CD14-positive monocyte (primary cell): ENCODE data around the gene OXNAD1. TPM values are rescaled to one million over a fixed set of nuclear protein-coding genes. Genes with fewer than 3 reads are reported as not detected.

ENCODE experiments used
- DNase-seq, 3 donors: peaks; one replicate each; pipeline ENCODE4 v3.0.0-alpha.2; 2011 to 2022
- H2AFZ ChIP-seq: 2 replicates; pipeline ENCODE4 v1.6.0; 2012; ENCODE audit warnings: mild to moderate bottlenecking, low read depth, low read length, inconsistent platforms; ENCODE audit not compliant: insufficient read depth, poor library complexity, severe bottlenecking
- H3K27ac ChIP-seq, 2 donors: 1 replicate in 1 of 2; 2 replicates in 1 of 2; pipeline ENCODE4 v1.5.1; 2012 to 2013; ENCODE audit warnings: low read length in 2 of 2, control low read depth in 1 of 2, inconsistent platforms in 1 of 2, low read depth in 1 of 2, mild to moderate bottlenecking in 1 of 2
- H3K27me3 ChIP-seq, 2 donors: one replicate each; pipeline versions ENCODE4 v1.6.0 to v1.6.1; 2011 to 2013; ENCODE audit warnings: low read length in 2 of 2; ENCODE audit not compliant: control insufficient read depth in 2 of 2, insufficient read depth in 2 of 2
- H3K36me3 ChIP-seq, 2 donors: replicated peaks in 1 of 2; 1 replicate in 1 of 2; 2 replicates in 1 of 2; pipeline versions ENCODE4 v1.5.1 to v1.6.1; 2012 to 2013; ENCODE audit warnings: low read length in 2 of 2, control low read depth in 1 of 2, inconsistent platforms in 1 of 2, mild to moderate bottlenecking in 1 of 2; ENCODE audit not compliant: insufficient read depth in 2 of 2, control insufficient read depth in 1 of 2
- H3K4me1 ChIP-seq, 2 donors: 1 replicate in 1 of 2; 2 replicates in 1 of 2; pipeline versions ENCODE4 v1.5.1 to v1.6.1; 2012 to 2013; ENCODE audit warnings: low read length in 2 of 2, control low read depth in 1 of 2, inconsistent platforms in 1 of 2, mild to moderate bottlenecking in 1 of 2, moderate library complexity in 1 of 2; ENCODE audit not compliant: insufficient read depth in 2 of 2, control insufficient read depth in 1 of 2
- H3K4me2 ChIP-seq: replicated peaks from 2 replicates; pipeline ENCODE3; 2012; ENCODE audit warnings: low read length, moderate library complexity, mild to moderate bottlenecking; ENCODE audit not compliant: poor library complexity, severe bottlenecking; ENCODE audit errors: extremely low read depth
- H3K4me3 ChIP-seq, 3 experiments: fragments of 200-600 bp in 1 of 3; sonication (generic) in 1 of 3; replicated peaks in 1 of 3; 1 replicate in 2 of 3; 2 replicates in 1 of 3; pipeline ENCODE4 v1.5.1; 2011 to 2013; ENCODE audit warnings: low read length in 3 of 3, mild to moderate bottlenecking in 3 of 3, control low read depth in 2 of 3, low read depth in 2 of 3, inconsistent platforms in 1 of 3, moderate library complexity in 1 of 3
- H3K79me2 ChIP-seq: 2 replicates; pipeline ENCODE4 v1.6.0; 2012; ENCODE audit warnings: mild to moderate bottlenecking, control low read depth, inconsistent platforms, low read length, moderate library complexity; ENCODE audit not compliant: insufficient read depth
- H3K9ac ChIP-seq: 2 replicates; pipeline ENCODE4 v1.6.0; 2017; ENCODE audit warnings: low read length, mild to moderate bottlenecking; ENCODE audit not compliant: insufficient read depth, poor library complexity, severe bottlenecking
- H3K9me3 ChIP-seq, 2 donors: replicated peaks in 1 of 2; 1 replicate in 1 of 2; 2 replicates in 1 of 2; pipeline versions ENCODE4 v1.5.1 to v1.6.1; 2012 to 2013; ENCODE audit warnings: low read length in 2 of 2, control low read depth in 1 of 2; ENCODE audit not compliant: control insufficient read depth in 1 of 2, insufficient read depth in 1 of 2
- H4K20me1 ChIP-seq: 2 replicates; pipeline ENCODE4 v1.6.0; 2012; ENCODE audit warnings: mild to moderate bottlenecking, low read length, control low read depth, moderate library complexity; ENCODE audit not compliant: insufficient read depth
- H3K27ac Mint-ChIP-seq, 7 donors: one replicate each; pipeline ENCODE4 v1.8.0; 2020; ENCODE audit warnings: mild to moderate bottlenecking in 7 of 7, mixed read lengths in 7 of 7, moderate library complexity in 6 of 7, inconsistent platforms in 2 of 7
- H3K27me3 Mint-ChIP-seq, 3 donors: one replicate each; pipeline ENCODE4 v1.8.0; 2021 to 2022; ENCODE audit warnings: low read depth in 3 of 3, mild to moderate bottlenecking in 3 of 3, mixed read lengths in 3 of 3, moderate library complexity in 3 of 3, inconsistent platforms in 1 of 3
- H3K36me3 Mint-ChIP-seq, 2 donors: one replicate each; pipeline ENCODE4 v1.8.0; 2020; ENCODE audit warnings: mixed read lengths in 2 of 2, inconsistent platforms in 1 of 2, mild to moderate bottlenecking in 1 of 2
- H3K4me1 Mint-ChIP-seq: one replicate; pipeline ENCODE4 v1.8.0; 2020; ENCODE audit warnings: mild to moderate bottlenecking, mixed read lengths
- H3K4me3 Mint-ChIP-seq, 2 donors: one replicate each; pipeline ENCODE4 v1.8.0; 2020; ENCODE audit warnings: mild to moderate bottlenecking in 2 of 2, mixed read lengths in 2 of 2, moderate library complexity in 1 of 2
- H3K9me3 Mint-ChIP-seq, 7 donors: one replicate each; pipeline ENCODE4 v1.8.0; 2020 to 2022; ENCODE audit warnings: mixed read lengths in 7 of 7, mild to moderate bottlenecking in 6 of 7, moderate library complexity in 6 of 7, inconsistent platforms in 2 of 7
- WGBS: methylation state at CpG from one replicate; pipeline ENCODE4 v1.1.5; 2013; ENCODE audit warnings: missing lambda C conversion rate; ENCODE audit not compliant: insufficient coverage; 5-methylcytosine and 5-hydroxymethylcytosine counted together
- intact Hi-C, 2 donors: fragments of 100-400 bp; cut with micrococcal nuclease; formaldehyde crosslinking; loops; one replicate each; pipeline versions ENCODE4 v1.15.0 to v1.15.1; 2023
- polyA plus RNA-seq, 3 donors: library from polyadenylated mRNA; depleted of rRNA in 1 of 3; unstranded in 2 of 3; stranded (reverse) in 1 of 3; fragments of 300-500 nt in 2 of 3; fragments of >200 nt in 1 of 3; fragmentation: Illumina TruSeq in 2 of 3; gene quantifications; 1 replicate in 2 of 3; 2 replicates in 1 of 3; pipeline ENCODE4 v1.2.3, GENCODE V29; 2012 to 2021
- TF ChIP-seq, protein P1 (sequence below): fragments of 200-600 bp; IDR thresholded peaks from one replicate; pipeline ENCODE4 v1.8.0; 2022; ENCODE audit warnings: antibody characterized with exemption, mild to moderate bottlenecking

OXNAD1 gene
- polyA plus RNA-seq, 3 donors = 3.7 to 5.1 (median 4.4) TPM

- H3K4me1 Mint-ChIP-seq = no peaks in the 10 kb centered on the region
- Histone ChIP-seq H3K79me2 (no peaks in the 10 kb centered on the region), H3K27ac (no peak overlapping the region), H3K9ac (no peak overlapping the region), H3K9me3 (no peaks in the 10 kb centered on the region), H3K36me3 (peaks cover 24 to 85% of the 10 kb centered on the region in 2 donors), H4K20me1 (no peaks in the 10 kb centered on the region), H3K27me3 (no peaks in the 10 kb centered on the region), H3K4me1 (no peaks in the 10 kb centered on the region), H3K4me3 (no peak overlapping the region), H2AFZ (no peak overlapping the region), H3K4me2 (no peak overlapping the region)
- 100% methylated on average over 2 of the region's 2 CpGs for WGBS
- TF ChIP-seq, protein P1, sequence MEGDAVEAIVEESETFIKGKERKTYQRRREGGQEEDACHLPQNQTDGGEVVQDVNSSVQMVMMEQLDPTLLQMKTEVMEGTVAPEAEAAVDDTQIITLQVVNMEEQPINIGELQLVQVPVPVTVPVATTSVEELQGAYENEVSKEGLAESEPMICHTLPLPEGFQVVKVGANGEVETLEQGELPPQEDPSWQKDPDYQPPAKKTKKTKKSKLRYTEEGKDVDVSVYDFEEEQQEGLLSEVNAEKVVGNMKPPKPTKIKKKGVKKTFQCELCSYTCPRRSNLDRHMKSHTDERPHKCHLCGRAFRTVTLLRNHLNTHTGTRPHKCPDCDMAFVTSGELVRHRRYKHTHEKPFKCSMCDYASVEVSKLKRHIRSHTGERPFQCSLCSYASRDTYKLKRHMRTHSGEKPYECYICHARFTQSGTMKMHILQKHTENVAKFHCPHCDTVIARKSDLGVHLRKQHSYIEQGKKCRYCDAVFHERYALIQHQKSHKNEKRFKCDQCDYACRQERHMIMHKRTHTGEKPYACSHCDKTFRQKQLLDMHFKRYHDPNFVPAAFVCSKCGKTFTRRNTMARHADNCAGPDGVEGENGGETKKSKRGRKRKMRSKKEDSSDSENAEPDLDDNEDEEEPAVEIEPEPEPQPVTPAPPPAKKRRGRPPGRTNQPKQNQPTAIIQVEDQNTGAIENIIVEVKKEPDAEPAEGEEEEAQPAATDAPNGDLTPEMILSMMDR = no peak
- no peak overlapping the region for H3K4me3 Mint-ChIP-seq
- H3K27me3 Mint-ChIP-seq = no peaks in the 10 kb centered on the region
- H3K9me3 Mint-ChIP-seq = no peaks in the 10 kb centered on the region
- no peak overlapping the region for H3K27ac Mint-ChIP-seq
- no peak for DNase-seq
- H3K36me3 Mint-ChIP-seq = peaks cover 65% of the 10 kb centered on the region in 2 donors
- intact Hi-C loops = no loop called here
Measured at GRCh38 chr3:16304061-16305010, 39.3 kb downstream of the OXNAD1 start.

GRCh38 chr3:16305111-16305541 is 40.1 kb downstream of the OXNAD1 start:
- Mint-ChIP-seq H3K27ac (no peak overlapping the region), H3K9me3 (no peaks in the 10 kb centered on the region), H3K27me3 (no peaks in the 10 kb centered on the region), H3K4me1 (peaks cover 6% of the 10 kb centered on the region), H3K36me3 (peaks cover 64 to 65% of the 10 kb centered on the region in 2 donors), H3K4me3 (no peak overlapping the region)
- Histone ChIP-seq H3K36me3 (peaks cover 24 to 77% of the 10 kb centered on the region in 2 donors), H2AFZ (no peak overlapping the region), H3K27ac (no peak overlapping the region), H3K9me3 (no peaks in the 10 kb centered on the region), H3K79me2 (no peaks in the 10 kb centered on the region), H3K4me3 (no peak overlapping the region), H3K4me2 (no peak overlapping the region), H3K27me3 (no peaks in the 10 kb centered on the region), H4K20me1 (no peaks in the 10 kb centered on the region), H3K9ac (no peak overlapping the region), H3K4me1 (no peaks in the 10 kb centered on the region)
- 95% methylated on average over 7 of the region's 7 CpGs for WGBS
- TF ChIP-seq, protein P1 = no peak
- DNase-seq = no peak
- intact Hi-C loops = no loop called here
